Measurements from ENCODE around the gene NCOA1.

Gene NCOA1

DNA sequence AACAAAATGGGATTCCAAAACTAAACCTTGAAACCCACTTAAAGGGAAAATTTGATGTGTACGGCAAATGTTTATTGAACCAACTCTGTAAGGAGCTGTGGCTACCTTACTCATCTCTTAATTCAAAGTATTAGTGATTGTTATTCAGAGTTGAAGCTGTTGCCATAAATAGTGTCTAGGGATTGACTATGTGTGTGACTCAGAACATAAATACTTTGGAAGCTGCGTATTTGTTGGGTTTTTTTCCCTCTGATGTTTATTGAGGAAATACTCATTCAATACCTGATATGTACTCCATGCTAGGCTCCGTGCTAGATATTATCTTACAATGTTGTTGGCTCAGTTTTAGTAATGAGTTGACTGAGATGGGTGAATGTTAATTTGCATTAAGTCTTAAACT lies 211.7 kb downstream of the NCOA1 start:
- peak; percentile 65 for DNase-seq (ENCODE audit: low read depth)

DNA sequence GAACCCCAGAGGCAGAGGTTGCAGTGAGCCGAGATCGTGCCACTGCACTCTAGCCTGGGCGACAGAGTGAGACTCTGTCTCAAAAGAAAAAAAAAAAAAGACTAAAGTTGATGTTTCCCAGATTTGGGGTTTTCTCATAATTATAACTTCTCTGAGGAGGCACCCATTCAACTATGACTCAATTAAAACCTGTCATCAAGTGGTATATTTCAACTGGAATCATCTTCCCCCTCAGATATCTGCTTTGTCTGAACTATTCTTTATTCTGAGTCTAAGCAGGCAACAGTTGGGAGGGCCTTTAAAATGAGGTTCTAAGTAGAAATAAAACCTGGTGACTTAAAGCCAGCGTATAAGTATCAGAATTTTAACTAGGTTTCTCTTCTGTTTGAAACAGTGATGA lies 213.6 kb downstream of the NCOA1 start:
- DNase-seq (ENCODE audit: low read depth), result no peak

DNA sequence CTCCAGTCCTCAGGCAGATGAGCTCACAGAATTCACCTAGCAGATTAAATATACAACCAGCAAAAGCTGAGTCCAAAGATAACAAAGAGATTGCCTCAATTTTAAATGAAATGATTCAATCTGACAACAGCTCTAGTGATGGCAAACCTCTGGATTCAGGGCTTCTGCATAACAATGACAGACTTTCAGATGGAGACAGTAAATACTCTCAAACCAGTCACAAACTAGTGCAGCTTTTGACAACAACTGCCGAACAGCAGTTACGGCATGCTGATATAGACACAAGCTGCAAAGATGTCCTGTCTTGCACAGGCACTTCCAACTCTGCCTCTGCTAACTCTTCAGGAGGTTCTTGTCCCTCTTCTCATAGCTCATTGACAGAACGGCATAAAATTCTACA lies 216.1 kb downstream of the NCOA1 start:
- no peak for DNase-seq (ENCODE audit: low read depth)

DNA sequence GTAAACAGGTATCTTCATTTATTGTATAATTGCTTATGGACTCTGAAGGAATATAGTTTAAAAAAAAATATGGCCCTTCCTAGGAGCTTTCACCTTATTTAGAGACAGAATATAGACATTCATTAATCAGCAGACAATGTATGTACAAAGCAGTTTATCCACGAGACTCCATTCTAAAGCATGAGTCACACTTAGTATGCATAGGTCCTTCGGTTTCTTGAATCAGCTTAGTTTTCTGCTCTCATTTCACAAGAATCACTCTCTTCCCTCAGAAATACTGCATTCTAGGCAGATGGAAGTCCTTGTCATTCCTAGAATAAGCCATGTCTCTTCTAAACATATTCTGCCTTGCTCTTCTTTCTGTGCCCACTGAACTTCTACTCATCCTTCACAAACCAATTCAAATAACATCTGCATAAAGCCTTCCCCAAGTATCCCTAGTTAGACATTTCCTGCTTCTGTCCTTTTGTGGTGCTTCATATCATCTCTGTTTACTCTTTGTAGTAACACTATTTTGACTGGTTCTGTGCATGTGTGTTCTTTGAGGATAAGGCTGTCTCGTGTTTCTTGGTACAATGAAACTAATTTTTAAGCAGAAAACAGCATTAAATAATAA lies 217.6 kb downstream of the NCOA1 start:
- DNase-seq (ENCODE audit: low read depth), result peak; percentile 41

DNA sequence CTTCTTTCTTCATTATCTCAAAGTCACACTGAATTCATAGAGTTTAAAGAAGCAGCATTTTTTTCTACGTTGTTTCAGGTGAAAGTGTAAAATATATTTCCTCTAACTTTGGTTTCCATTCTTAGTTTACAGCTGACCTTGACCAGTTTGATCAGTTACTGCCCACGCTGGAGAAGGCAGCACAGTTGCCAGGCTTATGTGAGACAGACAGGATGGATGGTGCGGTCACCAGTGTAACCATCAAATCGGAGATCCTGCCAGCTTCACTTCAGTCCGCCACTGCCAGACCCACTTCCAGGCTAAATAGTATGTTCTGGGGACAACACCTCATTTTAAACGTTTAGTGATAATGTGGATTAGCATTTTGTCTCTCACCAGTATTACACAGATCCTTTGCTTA lies 219.8 kb downstream of the NCOA1 start:
- no peak for DNase-seq (ENCODE audit: low read depth)

DNA sequence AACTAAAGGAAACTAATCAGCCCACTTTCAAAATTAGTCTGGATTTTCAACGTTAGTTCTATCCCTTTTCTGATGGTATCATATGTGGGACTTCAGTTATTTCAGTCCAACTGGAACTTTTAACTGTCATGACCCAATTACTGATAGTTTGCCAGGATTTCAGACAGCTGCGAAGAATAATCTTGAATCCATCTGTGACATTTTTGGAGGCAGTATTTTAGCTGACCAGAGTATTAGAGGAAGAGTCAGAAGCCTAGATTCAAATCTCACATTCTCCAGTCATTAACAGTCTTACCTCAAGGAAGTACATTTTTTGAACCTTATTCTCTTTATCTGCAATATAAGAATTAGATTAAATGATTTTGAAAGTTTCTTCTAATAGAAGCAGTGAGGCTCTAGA lies 220.8 kb downstream of the NCOA1 start:
- no peak for DNase-seq (ENCODE audit: low read depth)

DNA sequence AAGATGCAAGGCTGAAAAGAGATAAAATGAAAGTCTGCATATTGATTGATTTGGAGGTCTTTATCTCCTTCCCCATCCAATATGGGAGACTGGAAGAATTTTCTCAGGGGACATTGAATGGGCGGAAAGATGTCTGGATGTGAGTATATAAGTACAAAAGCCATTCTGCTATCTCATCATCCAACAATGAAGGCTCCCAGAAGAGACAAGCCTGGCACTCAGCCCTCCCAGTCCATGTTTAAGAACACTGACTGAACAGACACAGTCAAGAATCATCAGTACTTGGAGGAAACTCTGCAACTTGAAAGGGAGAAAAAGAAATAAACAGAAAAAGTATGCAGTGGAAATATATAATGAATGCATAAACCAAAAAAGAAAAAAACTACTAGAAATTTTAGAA lies 221.2 kb downstream of the NCOA1 start:
- no peak for DNase-seq (ENCODE audit: low read depth)

DNA sequence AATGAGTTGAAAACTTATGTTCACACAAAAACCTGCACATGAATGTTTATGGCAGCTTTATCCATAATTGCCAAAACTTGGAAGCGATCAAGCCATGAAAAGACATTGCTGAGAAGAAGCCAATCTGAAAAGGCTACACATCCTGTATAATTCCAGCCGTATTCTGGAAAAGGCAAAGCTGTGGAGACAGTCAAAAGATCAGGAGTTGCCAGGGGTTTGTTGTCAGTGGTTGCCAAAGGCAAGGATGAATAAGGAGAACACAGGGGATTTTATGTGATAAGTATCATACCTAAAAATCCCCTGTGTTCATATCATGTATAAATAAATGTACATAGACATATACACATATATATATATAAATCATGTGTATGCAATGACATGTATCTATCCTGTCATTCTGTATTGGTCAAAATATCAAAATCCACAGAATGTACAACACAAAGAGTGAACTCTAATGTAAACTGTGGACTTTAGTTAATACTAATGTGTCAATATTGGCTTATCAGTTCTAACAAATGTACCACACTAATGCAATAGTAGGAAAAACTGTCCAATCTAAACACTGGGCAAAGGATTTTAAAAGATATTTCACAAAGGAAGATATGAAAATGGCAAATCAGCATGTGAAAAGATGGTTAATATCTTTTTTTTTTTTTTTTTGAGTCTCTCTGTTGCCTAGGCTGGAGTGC lies 226.4 kb downstream of the NCOA1 start:
- DNase-seq (ENCODE audit: low read depth), result no peak

DNA sequence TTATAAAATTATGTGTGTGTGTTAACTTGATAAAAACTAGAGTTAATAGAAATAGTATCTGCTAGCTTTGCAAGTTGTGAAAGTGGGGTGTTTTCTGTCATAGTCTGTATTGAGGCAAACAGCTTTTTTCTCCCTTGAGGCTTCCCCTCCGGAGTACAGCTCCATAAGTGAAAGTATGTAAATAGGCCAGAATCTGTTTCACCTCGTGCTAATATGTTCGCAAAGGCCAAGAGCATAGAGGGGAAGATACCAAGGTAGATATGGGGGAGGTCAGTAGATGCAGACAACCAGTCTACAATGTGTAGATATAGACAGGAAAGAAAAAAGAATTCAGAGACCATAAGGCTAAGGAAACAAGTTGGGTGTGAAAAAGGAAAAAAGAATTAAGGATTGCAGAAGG lies 229.3 kb downstream of the NCOA1 start:
- DNase-seq (ENCODE audit: low read depth), result no peak

DNA sequence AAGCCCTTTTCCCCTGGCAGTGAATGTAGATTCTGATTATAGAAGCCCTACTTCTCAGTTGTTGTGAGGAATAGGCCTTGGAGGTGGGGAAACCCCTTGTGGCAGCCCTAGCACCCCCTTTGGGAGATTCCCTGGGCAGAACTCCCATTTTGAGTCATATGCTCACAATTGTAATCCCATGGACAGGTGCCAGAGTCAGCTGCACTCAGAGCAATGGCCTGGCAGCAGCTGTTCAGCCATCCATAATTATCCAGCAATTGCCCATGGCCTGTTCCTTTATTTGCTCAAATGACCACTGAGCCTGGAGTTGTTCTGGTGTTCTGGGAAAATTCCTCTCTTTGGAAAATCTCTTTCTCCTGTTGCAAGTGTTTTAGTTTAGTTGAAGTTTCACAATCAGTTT lies 230.4 kb downstream of the NCOA1 start:
- DNase-seq (ENCODE audit: low read depth), result peak; percentile 34

DNA sequence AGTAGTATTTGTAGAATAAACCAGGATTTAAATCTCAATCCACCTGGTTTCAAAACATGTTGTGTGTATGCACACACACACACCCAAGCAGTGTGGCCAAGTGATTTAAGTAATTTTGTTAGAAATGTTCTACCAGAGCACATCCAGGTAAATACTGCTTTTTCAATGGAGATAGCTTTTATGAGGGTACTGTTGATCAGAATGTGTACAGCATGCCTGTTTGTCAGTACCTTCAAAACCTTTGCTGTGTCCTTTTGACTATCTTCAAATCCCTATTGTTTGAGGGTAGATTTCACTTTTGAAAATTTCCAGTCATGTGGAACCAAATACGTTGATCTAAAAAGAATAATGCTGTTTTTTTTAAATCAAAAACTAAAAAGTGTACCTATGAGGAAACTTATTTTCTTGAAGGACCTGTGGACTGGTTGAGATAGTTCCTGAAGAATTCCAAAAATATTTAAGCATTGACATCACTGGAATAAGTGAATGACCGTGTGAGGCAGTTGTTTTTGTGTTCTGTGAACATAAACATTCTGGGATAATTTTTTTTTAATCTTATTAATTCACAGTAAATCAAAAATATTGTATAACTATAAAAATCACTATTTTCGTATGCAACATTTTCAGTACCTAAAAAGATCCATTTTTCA lies 231.2 kb downstream of the NCOA1 start:
- peak; percentile 14 for DNase-seq (ENCODE audit: low read depth)

DNA sequence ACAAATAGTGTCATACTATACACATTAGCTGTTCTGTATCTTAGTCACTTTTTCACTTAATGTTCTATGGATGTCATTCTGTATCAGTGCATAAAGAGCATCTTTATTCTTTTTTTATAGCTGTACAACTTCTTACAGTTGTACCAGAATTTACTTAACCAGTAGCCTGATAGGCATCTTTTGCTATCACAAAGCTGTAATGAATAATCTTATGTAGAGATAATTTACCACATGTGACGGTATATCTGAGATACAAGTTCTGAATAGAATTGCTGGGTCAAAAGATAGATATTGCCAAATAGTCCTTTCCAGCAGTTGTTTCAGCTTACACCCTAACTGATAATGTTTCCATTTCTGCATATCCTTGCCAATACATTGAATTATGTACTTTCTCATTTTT lies 232.1 kb downstream of the NCOA1 start:
- no peak for DNase-seq (ENCODE audit: low read depth)

DNA sequence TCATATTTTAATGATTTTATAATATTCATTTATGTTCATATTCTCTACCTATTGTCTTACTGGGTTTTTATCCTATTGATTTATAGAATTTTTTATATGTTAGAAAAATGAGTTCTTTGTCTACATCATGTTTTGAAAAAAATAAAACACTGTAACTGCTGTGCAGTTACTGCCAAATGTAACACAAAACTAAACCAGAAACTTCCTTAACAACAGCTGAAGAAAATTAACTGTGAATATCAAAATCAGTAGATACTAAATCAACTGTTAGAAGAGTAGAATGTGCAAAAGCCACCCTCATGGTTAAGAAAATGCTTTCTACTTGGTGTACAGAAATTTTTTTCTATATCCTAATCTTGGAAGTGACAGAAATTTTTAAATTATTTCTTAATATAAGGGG lies 232.6 kb downstream of the NCOA1 start:
- DNase-seq (ENCODE audit: low read depth), result no peak

DNA sequence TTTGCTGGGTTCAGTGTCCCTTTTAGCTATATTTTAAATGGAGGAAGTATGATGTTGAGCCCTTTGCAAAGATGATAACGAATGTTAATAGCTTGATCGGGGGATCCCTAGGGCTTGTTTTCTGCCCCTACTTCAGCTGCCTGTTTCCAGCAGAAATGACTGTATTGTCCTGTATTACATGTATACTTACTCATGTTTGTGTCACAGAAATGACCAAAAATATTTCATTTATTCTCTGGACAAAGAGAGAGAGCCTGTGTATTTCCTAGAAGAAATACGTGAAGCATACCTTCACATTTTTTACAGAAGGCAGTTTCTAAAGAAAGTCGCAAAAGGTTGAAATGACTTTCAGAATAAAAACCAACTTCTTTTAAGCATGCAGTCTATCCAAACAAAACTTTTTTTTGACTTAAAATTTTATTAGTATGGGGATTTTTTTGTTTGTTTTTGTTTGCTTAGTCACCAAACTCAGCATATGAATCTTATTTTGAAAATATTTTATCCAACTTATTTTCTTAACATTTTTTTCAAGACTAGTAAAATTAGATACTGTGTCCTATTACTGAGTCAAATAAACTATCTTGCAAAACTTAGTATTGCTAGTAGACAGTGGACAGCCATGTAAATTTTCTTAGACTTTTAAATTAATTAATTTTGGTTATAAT lies 233.2 kb downstream of the NCOA1 start:
- DNase-seq (ENCODE audit: low read depth), result no peak

DNA sequence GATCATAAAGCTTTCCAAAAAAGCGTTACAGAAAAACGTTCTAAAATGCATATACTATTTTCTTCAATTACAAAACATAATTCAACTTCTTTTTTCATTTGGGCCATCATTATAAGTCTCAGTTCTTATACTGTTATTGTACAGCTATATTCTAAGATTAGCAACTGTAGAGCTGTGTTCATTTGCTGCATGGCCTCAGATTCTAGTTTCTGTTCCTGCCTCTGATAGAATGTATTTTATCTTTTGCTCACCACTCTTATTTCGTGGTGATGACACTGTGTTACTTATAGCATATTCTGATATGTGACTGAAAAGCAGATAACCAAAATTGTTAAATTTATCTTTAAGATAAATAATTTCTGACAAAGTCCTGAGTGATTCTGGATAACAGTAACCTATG lies 234.9 kb downstream of the NCOA1 start:
- DNase-seq (ENCODE audit: low read depth), result no peak

DNA sequence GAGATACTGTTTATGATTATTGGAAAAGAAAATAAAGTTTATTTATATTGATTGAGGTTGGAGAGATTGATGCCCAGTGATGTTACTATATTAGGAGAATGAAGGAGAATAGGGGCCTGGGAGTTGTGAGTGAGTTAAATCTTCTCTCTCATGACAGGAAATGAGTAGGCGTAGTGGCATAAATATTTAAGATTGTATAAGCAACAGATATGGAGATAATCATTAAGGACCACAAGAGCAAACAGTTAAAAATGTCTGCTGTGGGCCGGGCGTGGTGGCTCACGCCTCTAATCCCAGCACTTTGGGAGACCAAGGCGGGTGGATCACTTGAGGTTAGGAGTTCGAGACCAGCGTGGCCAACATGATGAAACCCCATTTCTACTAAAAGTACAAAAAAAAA lies 239.4 kb downstream of the NCOA1 start:
- no peak for DNase-seq (ENCODE audit: low read depth)

DNA sequence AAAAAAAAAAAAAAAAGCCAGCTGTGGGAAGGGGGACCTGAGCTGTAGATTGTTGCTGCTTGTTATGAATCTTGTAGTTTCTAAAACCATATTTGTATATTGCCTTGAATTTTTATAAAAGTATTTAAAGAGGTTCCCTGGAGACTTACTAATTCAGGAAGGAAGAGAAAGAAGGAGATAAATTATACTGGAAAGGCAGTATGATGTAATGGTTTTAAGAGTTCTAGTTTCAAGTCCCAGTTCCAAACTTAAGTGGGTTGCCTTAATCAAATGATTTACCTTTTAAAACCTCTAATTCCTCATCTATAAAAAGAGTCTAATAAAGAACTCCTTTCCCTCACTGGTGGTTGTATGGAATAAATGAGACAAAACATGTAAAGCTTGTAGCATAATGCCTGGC lies 240.0 kb downstream of the NCOA1 start:
- no peak for DNase-seq (ENCODE audit: low read depth)

DNA sequence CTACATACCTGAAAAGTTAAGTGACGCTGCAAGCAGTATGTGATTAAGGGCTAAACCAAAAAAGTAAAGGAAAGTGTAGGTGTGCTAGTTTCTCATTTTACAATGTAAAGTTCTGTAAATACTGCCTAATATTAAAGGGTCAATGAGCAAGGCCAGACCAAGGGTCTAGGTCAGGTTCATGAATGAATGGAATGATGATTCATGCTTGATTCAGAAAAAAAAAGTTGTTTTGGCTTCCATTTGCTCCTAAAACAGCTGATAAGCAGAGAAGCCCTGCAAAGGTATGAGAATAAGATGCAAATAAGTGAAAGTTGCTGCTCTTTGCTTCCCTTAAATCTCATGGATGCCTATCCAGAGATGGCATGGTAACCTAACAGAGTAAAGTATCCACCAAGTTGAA lies 240.9 kb downstream of the NCOA1 start:
- peak; percentile 26 for DNase-seq (ENCODE audit: low read depth)

DNA sequence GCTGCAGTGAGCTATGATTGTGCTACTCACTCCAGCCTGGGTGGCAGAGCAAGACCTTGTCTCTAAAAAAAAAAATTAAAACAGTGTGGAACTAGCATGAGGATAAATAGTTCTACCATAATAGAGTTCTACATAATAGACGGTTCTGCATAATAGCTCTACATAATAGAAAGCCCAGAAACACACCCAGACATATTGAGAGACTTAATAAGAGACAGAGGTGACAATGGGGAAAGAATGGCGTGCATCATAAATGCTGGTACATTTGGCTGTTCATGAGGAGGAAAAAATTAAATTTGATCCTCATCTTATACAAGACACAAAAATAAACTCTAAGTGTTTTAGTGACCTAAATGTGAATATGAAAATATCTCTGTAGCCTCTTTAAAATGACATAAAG lies 243.7 kb downstream of the NCOA1 start:
- no peak for DNase-seq (ENCODE audit: low read depth)

DNA sequence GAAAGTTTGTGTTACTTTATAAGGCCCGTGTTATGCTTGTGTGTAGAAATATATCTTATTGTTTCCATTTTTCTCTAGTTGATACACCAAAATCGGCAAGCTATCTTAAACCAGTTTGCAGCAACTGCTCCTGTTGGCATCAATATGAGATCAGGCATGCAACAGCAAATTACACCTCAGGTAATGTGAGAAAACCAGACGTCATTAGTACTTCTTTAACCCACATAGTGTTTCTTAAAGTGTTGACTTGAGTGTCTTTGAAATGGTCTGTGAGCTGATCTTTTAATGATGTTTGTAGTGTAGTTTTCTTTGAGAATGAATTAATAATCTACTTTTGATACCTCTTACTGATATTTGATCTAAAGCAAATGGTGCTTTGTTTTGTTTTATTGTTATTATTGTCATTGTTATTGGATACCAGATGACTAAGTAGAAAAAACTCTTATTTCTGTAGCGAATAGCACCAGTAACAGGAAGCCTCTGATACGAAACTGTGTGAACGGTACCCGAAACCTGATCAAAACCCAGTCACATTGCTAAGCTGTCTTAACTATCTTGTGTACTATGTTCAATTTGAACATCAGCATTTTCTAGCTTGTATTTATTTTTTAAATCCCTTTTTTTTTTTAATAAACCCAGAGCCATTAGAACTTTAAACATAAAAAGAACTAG lies 248.4 kb downstream of the NCOA1 start:
- no peak for DNase-seq (ENCODE audit: low read depth)

DNA sequence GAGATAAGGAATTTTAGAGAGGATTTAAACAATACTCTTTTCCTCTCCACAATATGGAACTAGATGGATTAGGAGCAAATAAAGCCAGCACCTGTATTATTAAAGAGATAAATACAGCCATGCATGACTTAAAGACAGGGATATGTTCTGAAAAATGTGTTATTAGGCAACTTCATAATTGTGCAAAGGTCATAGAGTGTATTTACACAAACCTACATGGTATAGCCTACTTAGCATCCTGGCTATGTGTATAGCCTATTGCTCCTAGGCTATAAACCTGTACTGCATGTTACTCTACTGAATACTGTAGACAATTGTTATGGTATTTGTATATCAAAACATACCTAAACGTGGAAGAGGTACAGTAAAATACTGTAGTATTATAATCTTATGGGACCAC lies 249.1 kb downstream of the NCOA1 start:
- DNase-seq (ENCODE audit: low read depth), result no peak

DNA sequence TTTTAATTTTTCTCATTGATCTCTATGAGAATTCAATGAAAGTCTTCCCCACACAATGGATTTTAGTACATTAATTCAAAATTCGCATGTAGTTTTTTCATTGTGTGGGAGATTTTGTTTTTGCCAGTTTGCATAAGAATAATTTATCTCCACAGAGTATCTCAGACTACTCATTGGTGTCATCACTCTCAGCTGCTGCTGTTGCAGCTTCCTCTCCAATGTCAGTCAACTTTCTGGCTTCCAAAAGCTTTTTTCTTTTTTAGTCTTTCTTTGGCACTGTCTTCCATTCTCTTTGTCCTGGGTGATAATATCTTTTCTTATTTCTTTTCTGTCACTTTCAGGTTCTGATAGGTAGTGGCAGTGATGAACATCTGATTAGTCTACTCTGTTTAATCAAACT lies 251.7 kb downstream of the NCOA1 start:
- no peak for DNase-seq (ENCODE audit: low read depth)

DNA sequence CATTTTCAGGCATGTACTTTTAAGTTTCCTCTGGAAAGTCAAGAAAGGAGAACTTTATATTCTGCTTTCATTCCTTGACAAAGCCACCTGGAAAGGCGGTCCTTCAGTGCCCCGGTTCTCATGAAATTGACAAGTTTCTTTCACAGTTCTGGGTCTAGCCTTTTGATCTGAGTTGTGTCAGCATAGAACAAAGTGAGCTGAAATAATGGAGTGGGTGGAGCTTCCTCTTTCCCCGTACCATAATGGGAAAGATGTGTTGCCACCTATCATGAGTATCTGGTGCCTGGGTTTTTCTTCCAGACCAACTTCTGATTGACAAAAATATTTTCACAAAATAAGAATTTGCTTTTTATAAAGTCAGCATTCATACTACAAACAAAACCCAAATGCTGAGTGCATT lies 252.9 kb downstream of the NCOA1 start:
- DNase-seq (ENCODE audit: low read depth), result no peak
